AG04449 (cell line): ENCODE results near the gene SHANK2.

Experiments used
- CTCF ChIA-PET: fragments of 350-600 bp; formaldehyde crosslinking; extraction: SDS; loops from one replicate; lab custom pipeline; 2021; ENCODE audit warnings: antibody characterized with exemption; lab: Yijun Ruan, JAX
- POLR2A ChIA-PET: fragments of 400-600, 350-600 bp; formaldehyde crosslinking; extraction: SDS; loops from one replicate; lab custom pipeline; 2020; ENCODE audit warnings: antibody characterized with exemption, inconsistent platforms; lab: Yijun Ruan, JAX
- DNase-seq: peaks from one replicate; pipeline ENCODE4 v3.0.0-alpha.2; 2010; ENCODE audit warnings: low read depth, low spot score
- H3K4me3 ChIP-seq: 2 replicates; pipeline ENCODE4 v1.5.1; 2011; ENCODE audit warnings: low read depth, mild to moderate bottlenecking, control low read depth, low read length
- TF ChIP-seq, protein P1 (sequence below): IDR thresholded peaks from one replicate; pipeline ENCODE4 v1.5.1; 2011; ENCODE audit warnings: mild to moderate bottlenecking, moderate library complexity, low read length, control low read depth, inconsistent platforms; ENCODE audit not compliant: insufficient read depth; ENCODE audit errors: missing control alignments

Gene SHANK2

DNA sequence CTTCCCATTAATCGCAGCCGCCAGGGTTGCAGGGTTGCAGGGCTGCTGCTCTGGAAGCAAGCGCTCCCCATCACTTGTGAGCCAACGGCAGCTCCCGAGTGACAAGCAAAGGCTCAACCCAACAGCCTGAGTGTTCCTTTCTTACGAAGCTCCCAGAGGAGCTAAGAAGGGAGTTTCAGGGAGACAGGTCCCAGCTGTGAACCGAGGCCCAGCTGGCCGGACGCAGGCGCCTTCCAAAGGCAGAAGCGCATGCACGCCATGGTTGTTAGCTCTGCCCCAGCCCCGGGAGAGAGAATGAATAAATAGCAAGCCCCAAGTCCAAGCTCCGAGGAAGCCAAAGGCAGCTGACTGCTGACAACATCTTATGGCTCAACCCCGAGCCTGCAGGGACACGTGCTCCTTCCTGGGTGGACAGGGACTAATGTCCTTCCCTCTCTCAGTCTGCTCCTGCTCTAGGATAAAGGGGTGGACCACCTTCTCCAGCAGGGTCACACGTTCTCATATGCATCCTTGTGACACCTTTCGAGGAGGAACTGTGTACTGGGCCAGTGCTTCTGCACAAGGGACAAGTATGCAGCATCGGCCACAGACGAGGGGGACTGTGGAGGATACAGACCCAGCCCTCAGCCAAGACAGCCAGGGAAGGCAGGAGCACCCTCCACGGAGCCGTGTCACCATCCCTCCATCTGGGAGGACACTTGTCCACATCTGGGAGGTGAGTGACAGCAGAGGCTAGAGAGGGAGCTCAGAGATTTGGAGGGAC lies 29.9 kb downstream of the SHANK2 start:
- ChIA-PET CTCF (no interaction called here), POLR2A (no interaction called here)
- H3K4me3 ChIP-seq = no peak overlapping the region
- no peak for DNase-seq
- TF ChIP-seq, protein P1, sequence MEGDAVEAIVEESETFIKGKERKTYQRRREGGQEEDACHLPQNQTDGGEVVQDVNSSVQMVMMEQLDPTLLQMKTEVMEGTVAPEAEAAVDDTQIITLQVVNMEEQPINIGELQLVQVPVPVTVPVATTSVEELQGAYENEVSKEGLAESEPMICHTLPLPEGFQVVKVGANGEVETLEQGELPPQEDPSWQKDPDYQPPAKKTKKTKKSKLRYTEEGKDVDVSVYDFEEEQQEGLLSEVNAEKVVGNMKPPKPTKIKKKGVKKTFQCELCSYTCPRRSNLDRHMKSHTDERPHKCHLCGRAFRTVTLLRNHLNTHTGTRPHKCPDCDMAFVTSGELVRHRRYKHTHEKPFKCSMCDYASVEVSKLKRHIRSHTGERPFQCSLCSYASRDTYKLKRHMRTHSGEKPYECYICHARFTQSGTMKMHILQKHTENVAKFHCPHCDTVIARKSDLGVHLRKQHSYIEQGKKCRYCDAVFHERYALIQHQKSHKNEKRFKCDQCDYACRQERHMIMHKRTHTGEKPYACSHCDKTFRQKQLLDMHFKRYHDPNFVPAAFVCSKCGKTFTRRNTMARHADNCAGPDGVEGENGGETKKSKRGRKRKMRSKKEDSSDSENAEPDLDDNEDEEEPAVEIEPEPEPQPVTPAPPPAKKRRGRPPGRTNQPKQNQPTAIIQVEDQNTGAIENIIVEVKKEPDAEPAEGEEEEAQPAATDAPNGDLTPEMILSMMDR = no peak

DNA sequence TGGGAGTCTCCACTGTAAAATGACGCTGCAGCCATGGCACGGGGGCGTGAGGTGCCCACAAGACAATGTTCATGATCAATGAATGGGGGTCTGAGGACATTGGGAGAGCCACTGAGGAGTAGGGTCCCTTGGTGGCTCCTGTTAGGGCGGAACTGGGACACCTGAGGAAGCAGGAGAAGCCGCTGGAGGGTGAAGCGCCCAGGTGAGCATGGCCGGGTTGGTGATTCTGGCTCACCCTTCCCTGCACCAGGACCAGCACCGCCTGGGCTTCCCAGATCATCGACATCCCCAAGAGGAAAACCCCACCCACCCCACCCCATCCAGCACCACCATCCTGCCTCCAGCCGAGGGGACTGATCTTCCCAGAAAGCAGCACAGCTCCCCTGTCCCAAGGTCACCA lies 30.6 kb downstream of the SHANK2 start:
- TF ChIP-seq, protein P1 = no peak
- CTCF ChIA-PET = no interaction called here
- H3K4me3 ChIP-seq = no peak overlapping the region
- no peak for DNase-seq
- POLR2A ChIA-PET = no interaction called here

DNA sequence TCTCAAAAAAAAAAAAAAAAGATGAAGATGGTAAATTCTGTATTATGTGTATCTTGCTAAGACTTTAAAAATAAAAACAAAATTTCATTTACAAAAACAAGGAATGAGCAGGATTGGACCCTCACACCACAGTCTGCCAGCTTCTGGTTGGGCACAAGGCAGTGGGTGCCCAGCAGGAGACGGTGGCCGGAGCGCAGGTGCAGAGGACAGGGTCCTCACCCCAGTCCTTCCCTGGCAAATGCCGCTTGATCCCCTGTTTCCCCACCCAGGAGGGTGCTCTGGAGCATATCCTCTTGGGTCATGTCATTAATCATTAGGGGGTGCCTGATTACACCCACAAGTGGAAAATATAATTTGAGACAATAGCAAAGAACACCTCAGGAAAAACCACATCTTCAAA lies 31.2 kb downstream of the SHANK2 start:
- TF ChIP-seq, protein P1 = no peak
- POLR2A ChIA-PET = no interaction called here
- DNase-seq = no peak
- no peak overlapping the region for H3K4me3 ChIP-seq
- CTCF ChIA-PET = no interaction called here

DNA sequence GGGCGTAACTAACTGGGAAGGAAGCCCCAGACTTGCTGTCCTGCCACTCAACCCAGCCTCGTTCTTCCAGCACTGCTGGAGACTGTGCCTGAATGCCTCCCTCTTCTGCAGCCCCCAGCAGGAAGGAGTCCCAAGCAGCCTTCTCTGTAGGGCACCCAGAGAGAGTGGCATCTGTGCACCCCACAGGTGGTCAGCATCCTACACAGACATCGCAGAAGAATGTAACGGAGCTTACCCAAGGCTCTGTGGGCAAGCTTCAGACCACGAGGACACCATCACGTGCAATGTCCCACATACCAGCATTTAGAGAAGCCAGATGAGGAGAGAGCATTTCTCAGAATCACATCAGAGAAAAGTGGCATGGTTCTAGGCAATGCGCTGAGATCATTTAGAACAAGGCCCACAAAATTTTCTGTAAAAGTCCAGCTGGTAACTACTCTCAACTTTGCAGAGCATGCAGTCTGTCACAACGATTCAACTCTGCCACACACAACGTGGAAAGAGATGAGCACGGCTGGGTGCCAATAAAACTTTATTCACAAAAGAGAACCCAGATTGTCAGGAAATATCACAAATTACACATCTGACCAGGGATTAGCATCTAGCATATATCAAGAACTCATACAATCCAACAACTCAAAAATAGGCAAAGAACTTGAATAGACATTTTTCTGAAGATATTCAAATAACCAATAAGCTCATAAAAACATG lies 33.4 kb downstream of the SHANK2 start:
- CTCF ChIA-PET = no interaction called here
- no peak for DNase-seq
- TF ChIP-seq, protein P1 = no peak
- no peak overlapping the region for H3K4me3 ChIP-seq
- POLR2A ChIA-PET = no interaction called here

DNA sequence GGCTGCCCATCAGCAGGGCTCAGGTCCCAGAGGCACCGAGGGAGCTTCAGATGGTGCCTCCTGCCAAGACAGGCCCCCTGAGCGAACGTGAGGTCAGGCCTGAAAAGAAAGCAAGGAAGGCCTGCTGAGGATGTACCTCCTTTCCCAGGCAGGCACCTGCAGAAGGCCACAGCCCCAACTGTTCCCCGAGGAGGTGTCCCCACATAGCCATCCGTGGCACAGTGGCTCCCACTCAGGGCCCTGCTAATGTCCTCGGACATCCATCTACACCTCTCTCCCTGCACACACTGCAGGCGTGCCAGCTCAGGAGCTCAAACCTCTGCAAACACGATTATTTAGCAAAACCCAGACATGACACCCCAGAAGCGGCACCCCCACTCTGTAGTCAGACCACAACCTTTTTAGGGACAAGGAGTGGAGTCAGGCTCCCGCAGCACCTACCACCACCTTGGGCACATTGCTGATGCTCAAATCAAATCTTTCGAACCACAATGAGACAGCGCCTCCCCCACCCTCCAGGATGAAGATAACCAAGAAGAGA lies 36.9 kb downstream of the SHANK2 start:
- DNase-seq = no peak
- TF ChIP-seq, protein P1 = no peak
- ChIA-PET POLR2A (no interaction called here), CTCF (no interaction called here)
- H3K4me3 ChIP-seq = no peak overlapping the region
